Measurements from ENCODE around the gene MPHOSPH9. TPM values are rescaled to one million over a fixed set of nuclear protein-coding genes. Genes with fewer than 3 reads are reported as not detected.
A peak's percentile ranks its signal among the peaks of the same experiment; 100 is the strongest.

MPHOSPH9 gene
- total and polyA plus RNA-seq, 2 of the 13 experiments (the other 11 are each of a cell fraction or from before 2014, with no cell fraction given), result 20.3 to 63.4 TPM

- POLR2A ChIA-PET, result no interaction called here
- H3K79me2 ChIP-seq (ENCODE audit: insufficient read depth, low read length), result peaks cover 34% of the 10 kb centered on the region
- DNase-seq (ENCODE audit: low spot score), result peak; percentile 39
These were observed 31.7 kb upstream of the MPHOSPH9 start for GRCh38 chr12:123264642-123265041.

More at GRCh38 chr12:123264642-123265041, 31.7 kb upstream of the MPHOSPH9 start:
- Histone ChIP-seq H4K20me1 (ENCODE audit: insufficient read depth, low read length) (no peaks in the 10 kb centered on the region), H3K27ac (ENCODE audit: extremely low read length, insufficient read depth, low read length) (no peak overlapping the region), H3K4me1 (ENCODE audit: insufficient read depth, low read length) (peaks cover 15% of the 10 kb centered on the region), H3K4me3 (replicated peaks in 1 of 3; ENCODE audit: insufficient read depth in 1 of 3, low read depth in 2 of 3, low read length in 3 of 3) (no peak overlapping the region), H3K36me3 (replicated peaks in 1 of 2; ENCODE audit: control insufficient read depth in 1 of 2, insufficient read depth in 2 of 2, low read length in 2 of 2) (peaks cover 34 to 66% of the 10 kb centered on the region in 2 experiments), H3K9ac (ENCODE audit: insufficient read depth, low read depth, low read length) (no peak overlapping the region), H2AFZ (ENCODE audit: low read length) (no peak overlapping the region), H3K4me2 (ENCODE audit: low read depth, low read length) (no peak overlapping the region), H3K9me3 (ENCODE audit: low read length) (no peaks in the 10 kb centered on the region), H3K27me3 (ENCODE audit: control insufficient read depth in 1 of 2, insufficient read depth in 2 of 2, low read length in 2 of 2) (no peaks in the 10 kb centered on the region)
- peak; percentile 46 for FAIRE-seq
- CTCF ChIA-PET (ENCODE audit: low intra/inter-chr PET ratio, low total read pairs), result no interaction called here
- 64% methylated on average over 7 of the region's 7 CpGs for WGBS (ENCODE audit: low lambda C conversion rate)
- intact Hi-C loops (cut with micrococcal nuclease; ENCODE audit: unreplicated experiment) (no loop called here), in situ Hi-C loops (cut with HindIII; ENCODE audit: extremely low pct_ligation_motif_present, low pct_unique_long_range_greater_than_20kb) (no loop called here)
- TF ChIP-seq PITX1 (CRISPR knock-in tag; IDR thresholded peaks at IDR 0.05) (0 out of 2 replicates have a peak, but pooled peaks have one; percentile 21), KDM3A (CRISPR knock-in tag; IDR thresholded peaks at IDR 0.05; ENCODE audit: low read depth) (no peak), HDAC1 (CRISPR knock-in tag; IDR thresholded peaks at IDR 0.05) (0 out of 2 replicates have a peak, but pooled peaks have one; percentile 17), RBM22 (optimal IDR thresholded peaks at IDR 0.05; ENCODE audit: low read length) (peak; percentile 40), AGO2 (optimal IDR thresholded peaks at IDR 0.05; ENCODE audit: low read depth, low read length) (peak; percentile 69), SMC3 (IDR thresholded peaks at IDR 0.05; ENCODE audit: low read length) (peak; percentile 36; the same call in 1 of the 2 replicates), CTCF (CRISPR knock-in tag; IDR thresholded peaks at IDR 0.05) (peak; percentile 72), ZNF101 (CRISPR knock-in tag; IDR thresholded peaks at IDR 0.05; ENCODE audit: borderline replicate concordance, low read depth) (no peak), ZNF687 (CRISPR knock-in tag; IDR thresholded peaks at IDR 0.05) (peak; percentile 50), HOXA3 (CRISPR knock-in tag; IDR thresholded peaks at IDR 0.05) (0 out of 2 replicates have a peak, but pooled peaks have one; percentile 20), STAG1 (CRISPR knock-in tag; IDR thresholded peaks at IDR 0.05) (peak; percentile 71), MLLT10 (CRISPR knock-in tag; IDR thresholded peaks at IDR 0.05) (no peak), SALL1 (CRISPR knock-in tag; IDR thresholded peaks at IDR 0.05) (0 out of 2 replicates have a peak, but pooled peaks have one; percentile 8)
- no TSS peak for BruUV-seq (replicated peaks)
- ATAC-seq, result peak; percentile 71
